Astrocyte (in vitro differentiated cells and primary cell): ENCODE data around the gene NCEH1. TPM values are rescaled to one million over a fixed set of nuclear protein-coding genes. Genes with fewer than 3 reads are reported as not detected.

Source experiments
- DNase-seq: peaks from one replicate; pipeline ENCODE4 v3.0.0-alpha.2; 2010; ENCODE audit warnings: low read depth
- FAIRE-seq: peaks from 2 replicates; lab custom pipeline; 2011; peaks lifted over from hg19 to GRCh38; lab: Jason Lieb, UNC
- H2AFZ ChIP-seq: 2 replicates; pipeline ENCODE4 v1.6.0; 2012; ENCODE audit warnings: low read depth, low read length, inconsistent platforms
- H3K27ac ChIP-seq: 2 replicates; pipeline ENCODE4 v1.5.1; 2011; ENCODE audit warnings: low read depth, low read length, inconsistent platforms
- H3K27me3 ChIP-seq: 2 replicates; pipeline ENCODE4 v1.6.0; 2011; ENCODE audit warnings: low read length, inconsistent platforms; ENCODE audit not compliant: insufficient read depth
- H3K36me3 ChIP-seq: 2 replicates; pipeline ENCODE4 v1.5.1; 2011; ENCODE audit warnings: low read length, inconsistent platforms; ENCODE audit not compliant: insufficient read depth
- H3K4me1 ChIP-seq: 2 replicates; pipeline ENCODE4 v1.5.1; 2011; ENCODE audit warnings: low read length, inconsistent platforms; ENCODE audit not compliant: insufficient read depth
- H3K4me2 ChIP-seq: 2 replicates; pipeline ENCODE4 v1.6.0; 2012; ENCODE audit warnings: low read length, inconsistent platforms
- H3K4me3 ChIP-seq: 2 replicates; pipeline ENCODE4 v1.5.1; 2011; ENCODE audit warnings: low read depth, mild to moderate bottlenecking, low read length, inconsistent platforms; ENCODE audit not compliant: insufficient read depth
- H3K79me2 ChIP-seq: 2 replicates; pipeline ENCODE4 v1.6.0; 2012; ENCODE audit warnings: mild to moderate bottlenecking, low read length, inconsistent platforms; ENCODE audit not compliant: insufficient read depth
- H3K9ac ChIP-seq: 2 replicates; pipeline ENCODE4 v1.6.0; 2012; ENCODE audit warnings: mild to moderate bottlenecking, low read length, inconsistent platforms
- H3K9me3 ChIP-seq: 2 replicates; pipeline ENCODE4 v1.5.1; 2012; ENCODE audit warnings: low read depth, mild to moderate bottlenecking, low read length, inconsistent platforms; ENCODE audit not compliant: insufficient read depth
- H4K20me1 ChIP-seq: 2 replicates; pipeline ENCODE4 v1.6.0; 2012; ENCODE audit warnings: low read length, inconsistent platforms; ENCODE audit not compliant: insufficient read depth
- H3K27ac Mint-ChIP-seq: one replicate; pipeline ENCODE4 v1.8.0; 2021; ENCODE audit warnings: mild to moderate bottlenecking, mixed read lengths; ENCODE audit not compliant: unreplicated experiment
- H3K27me3 Mint-ChIP-seq: one replicate; pipeline ENCODE4 v1.8.0; 2021; ENCODE audit warnings: low read depth, mixed read lengths; ENCODE audit not compliant: unreplicated experiment
- H3K36me3 Mint-ChIP-seq: one replicate; pipeline ENCODE4 v1.8.0; 2021; ENCODE audit warnings: low read depth, mixed read lengths; ENCODE audit not compliant: unreplicated experiment
- H3K4me1 Mint-ChIP-seq: one replicate; pipeline ENCODE4 v1.8.0; 2021; ENCODE audit warnings: low read depth, mixed read lengths; ENCODE audit not compliant: unreplicated experiment
- H3K4me3 Mint-ChIP-seq: one replicate; pipeline ENCODE4 v1.8.0; 2021; ENCODE audit warnings: mild to moderate bottlenecking, moderate library complexity, mixed read lengths; ENCODE audit not compliant: unreplicated experiment
- H3K9me3 Mint-ChIP-seq: one replicate; pipeline ENCODE4 v1.8.0; 2021; ENCODE audit warnings: mild to moderate bottlenecking, mixed read lengths; ENCODE audit not compliant: unreplicated experiment
- EZH2 ChIP-seq: IDR thresholded peaks from 2 replicates; pipeline ENCODE4 v1.6.1; 2012; ENCODE audit warnings: mild to moderate bottlenecking, low read length, inconsistent platforms; ENCODE audit not compliant: insufficient read depth
- total RNA-seq: library from RNA; stranded (reverse); gene quantifications from 2 replicates; pipeline ENCODE4 v1.2.1, GENCODE V29; 2021
- TF ChIP-seq, protein P1 (sequence below): IDR thresholded peaks from 2 replicates; pipeline ENCODE4 v1.5.1; 2011; ENCODE audit warnings: low read depth, mild to moderate bottlenecking, inconsistent platforms, low read length, moderate library complexity; ENCODE audit not compliant: insufficient read depth

The NCEH1 gene
- total RNA-seq, 1 donor from 2014 or later, result 14.1 TPM

DNA sequence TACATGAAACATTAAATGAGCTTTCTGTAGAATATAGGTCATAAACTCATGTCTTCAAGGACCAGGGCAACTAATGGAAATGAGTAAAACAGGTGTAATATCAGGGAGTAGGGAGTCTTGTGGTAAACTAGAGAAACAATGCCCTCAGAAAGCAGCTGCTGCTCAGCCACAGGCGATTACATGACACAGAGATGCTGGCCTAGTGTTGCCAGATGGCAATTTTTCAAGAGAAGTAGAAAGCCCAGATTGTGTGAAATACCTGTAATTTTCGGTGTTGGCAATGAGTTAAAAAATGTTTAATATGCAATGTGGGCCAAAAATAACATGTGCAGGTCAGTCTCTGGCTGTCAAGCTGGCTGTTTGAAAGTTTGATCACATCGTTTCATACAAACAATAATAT lies 23.4 kb downstream of the NCEH1 start:
- DNase-seq (peak; percentile 27), FAIRE-seq (no peak)
- Mint-ChIP-seq H3K27ac (no peak overlapping the region), H3K36me3 (peaks cover 2% of the 10 kb centered on the region), H3K4me3 (no peak overlapping the region), H3K27me3 (no peaks in the 10 kb centered on the region), H3K4me1 (peaks cover 7% of the 10 kb centered on the region), H3K9me3 (no peaks in the 10 kb centered on the region)
- no peak overlapping the region for H3K9ac ChIP-seq
- peaks cover 9% of the 10 kb centered on the region for H3K4me1 ChIP-seq
- no peak overlapping the region for H3K27ac ChIP-seq
- H3K27me3 ChIP-seq, result no peaks in the 10 kb centered on the region
- H2AFZ ChIP-seq, result no peak overlapping the region
- H3K4me3 ChIP-seq, result no peak overlapping the region
- H3K36me3 ChIP-seq, result no peaks in the 10 kb centered on the region
- peaks cover 14% of the 10 kb centered on the region for H4K20me1 ChIP-seq
- no peaks in the 10 kb centered on the region for H3K9me3 ChIP-seq
- H3K79me2 ChIP-seq, result peaks cover 74% of the 10 kb centered on the region
- H3K4me2 ChIP-seq, result no peak overlapping the region
- TF ChIP-seq EZH2, result no peak
- TF ChIP-seq, protein P1, sequence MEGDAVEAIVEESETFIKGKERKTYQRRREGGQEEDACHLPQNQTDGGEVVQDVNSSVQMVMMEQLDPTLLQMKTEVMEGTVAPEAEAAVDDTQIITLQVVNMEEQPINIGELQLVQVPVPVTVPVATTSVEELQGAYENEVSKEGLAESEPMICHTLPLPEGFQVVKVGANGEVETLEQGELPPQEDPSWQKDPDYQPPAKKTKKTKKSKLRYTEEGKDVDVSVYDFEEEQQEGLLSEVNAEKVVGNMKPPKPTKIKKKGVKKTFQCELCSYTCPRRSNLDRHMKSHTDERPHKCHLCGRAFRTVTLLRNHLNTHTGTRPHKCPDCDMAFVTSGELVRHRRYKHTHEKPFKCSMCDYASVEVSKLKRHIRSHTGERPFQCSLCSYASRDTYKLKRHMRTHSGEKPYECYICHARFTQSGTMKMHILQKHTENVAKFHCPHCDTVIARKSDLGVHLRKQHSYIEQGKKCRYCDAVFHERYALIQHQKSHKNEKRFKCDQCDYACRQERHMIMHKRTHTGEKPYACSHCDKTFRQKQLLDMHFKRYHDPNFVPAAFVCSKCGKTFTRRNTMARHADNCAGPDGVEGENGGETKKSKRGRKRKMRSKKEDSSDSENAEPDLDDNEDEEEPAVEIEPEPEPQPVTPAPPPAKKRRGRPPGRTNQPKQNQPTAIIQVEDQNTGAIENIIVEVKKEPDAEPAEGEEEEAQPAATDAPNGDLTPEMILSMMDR, result no peak

DNA sequence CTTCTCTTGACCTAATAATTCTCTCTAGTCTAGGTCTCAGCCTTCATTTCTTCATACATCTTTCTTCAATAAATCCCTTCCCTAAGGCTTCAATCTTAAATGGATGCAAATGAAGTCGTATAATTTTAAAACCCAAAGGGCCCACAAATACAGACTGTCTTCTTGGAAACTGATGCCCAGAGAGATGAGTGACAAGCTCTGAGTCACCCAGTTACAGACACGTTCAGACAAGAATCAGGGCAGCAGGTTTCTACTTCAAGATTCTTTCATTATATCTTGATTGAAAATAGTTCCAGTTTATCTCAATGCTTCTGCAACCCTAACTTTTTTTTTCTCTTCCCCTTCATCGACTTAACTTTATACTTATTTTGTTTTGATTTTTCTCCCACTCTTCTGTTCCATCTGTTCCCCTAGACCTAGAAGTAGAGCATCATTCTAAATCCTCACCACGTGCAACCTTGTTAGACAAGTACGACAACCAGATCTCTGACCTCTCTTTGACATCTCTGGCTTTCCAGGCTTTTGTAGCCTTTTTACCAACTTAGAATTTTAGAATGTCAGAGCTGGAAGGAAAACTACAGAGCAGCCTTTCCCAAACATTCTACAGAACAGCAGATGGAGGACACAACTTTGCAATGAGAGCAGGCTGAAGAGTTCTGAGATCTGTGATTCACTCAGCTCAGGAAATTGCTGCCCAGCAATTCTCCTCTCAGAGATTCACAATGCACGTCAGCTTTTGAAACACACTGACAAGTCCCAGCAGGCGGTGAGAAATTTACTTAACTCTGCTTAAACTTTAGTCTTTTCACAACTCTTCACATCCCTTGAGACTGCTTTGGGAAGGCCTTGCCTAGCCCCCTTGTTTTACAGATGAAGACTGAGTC lies 25.3 kb downstream of the NCEH1 start:
- Histone ChIP-seq H3K9me3 (no peaks in the 10 kb centered on the region), H2AFZ (no peak overlapping the region), H3K4me2 (no peak overlapping the region), H4K20me1 (peaks cover 9% of the 10 kb centered on the region), H3K36me3 (no peaks in the 10 kb centered on the region), H3K27ac (no peak overlapping the region), H3K4me1 (peaks cover 13% of the 10 kb centered on the region), H3K27me3 (no peaks in the 10 kb centered on the region), H3K4me3 (no peak overlapping the region), H3K79me2 (peaks cover 75% of the 10 kb centered on the region), H3K9ac (no peak overlapping the region)
- DNase-seq, result no peak
- Mint-ChIP-seq H3K4me3 (no peak overlapping the region), H3K9me3 (no peaks in the 10 kb centered on the region), H3K27me3 (no peaks in the 10 kb centered on the region), H3K36me3 (peaks cover 2% of the 10 kb centered on the region), H3K4me1 (peaks cover 7% of the 10 kb centered on the region), H3K27ac (peak overlapping the region; percentile 4)
- no peak for FAIRE-seq
- TF ChIP-seq, protein P1, result no peak
- no peak for TF ChIP-seq EZH2

DNA sequence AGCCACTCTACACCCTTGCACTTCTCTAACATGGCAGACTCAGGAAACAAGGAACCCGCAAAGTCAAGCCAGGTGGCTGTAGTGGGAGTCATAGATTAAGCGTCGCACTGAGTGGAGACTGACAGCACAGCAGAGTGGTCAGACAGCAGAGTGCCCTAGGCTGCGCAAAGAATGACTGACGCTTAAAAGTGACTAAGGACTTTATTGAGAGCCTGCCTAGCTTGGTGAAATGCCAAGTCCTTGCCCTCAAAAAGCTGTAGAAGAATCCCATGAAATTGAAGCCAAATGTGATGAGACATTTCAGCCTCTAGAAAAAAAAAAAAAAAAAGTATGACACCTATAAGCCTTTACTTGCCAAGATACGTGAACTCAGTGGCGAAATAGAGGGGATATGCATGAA lies 30.2 kb downstream of the NCEH1 start:
- H3K27me3 ChIP-seq, result no peaks in the 10 kb centered on the region
- Mint-ChIP-seq H3K4me1 (peaks cover 13% of the 10 kb centered on the region), H3K4me3 (no peak overlapping the region), H3K27ac (no peak overlapping the region), H3K9me3 (no peaks in the 10 kb centered on the region), H3K27me3 (no peaks in the 10 kb centered on the region), H3K36me3 (no peaks in the 10 kb centered on the region)
- no peak overlapping the region for H2AFZ ChIP-seq
- H3K27ac ChIP-seq, result no peak overlapping the region
- TF ChIP-seq EZH2, result no peak
- TF ChIP-seq, protein P1, result no peak
- H3K4me3 ChIP-seq, result no peak overlapping the region
- FAIRE-seq (no peak), DNase-seq (peak; percentile 66)
- H3K4me2 ChIP-seq, result no peak overlapping the region
- H3K36me3 ChIP-seq, result no peaks in the 10 kb centered on the region
- H3K4me1 ChIP-seq, result peaks cover 31% of the 10 kb centered on the region
- H3K9me3 ChIP-seq, result no peaks in the 10 kb centered on the region
- H4K20me1 ChIP-seq, result peaks cover 3% of the 10 kb centered on the region
- no peak overlapping the region for H3K9ac ChIP-seq
- peaks cover 83% of the 10 kb centered on the region for H3K79me2 ChIP-seq
